AG08396 (cell line): ENCODE measurements around the gene NCKIPSD.
"Not testable (repeated sequence)": the region's sequence is repeated elsewhere in the genome, so short reads cannot be mapped to it uniquely, and the experiment has no call there.

Source experiments
- DNase-seq: peaks from one replicate; pipeline ENCODE4 v3.0.0; 2012; ENCODE audit warnings: low spot score, mixed read lengths

NCKIPSD gene

DNA sequence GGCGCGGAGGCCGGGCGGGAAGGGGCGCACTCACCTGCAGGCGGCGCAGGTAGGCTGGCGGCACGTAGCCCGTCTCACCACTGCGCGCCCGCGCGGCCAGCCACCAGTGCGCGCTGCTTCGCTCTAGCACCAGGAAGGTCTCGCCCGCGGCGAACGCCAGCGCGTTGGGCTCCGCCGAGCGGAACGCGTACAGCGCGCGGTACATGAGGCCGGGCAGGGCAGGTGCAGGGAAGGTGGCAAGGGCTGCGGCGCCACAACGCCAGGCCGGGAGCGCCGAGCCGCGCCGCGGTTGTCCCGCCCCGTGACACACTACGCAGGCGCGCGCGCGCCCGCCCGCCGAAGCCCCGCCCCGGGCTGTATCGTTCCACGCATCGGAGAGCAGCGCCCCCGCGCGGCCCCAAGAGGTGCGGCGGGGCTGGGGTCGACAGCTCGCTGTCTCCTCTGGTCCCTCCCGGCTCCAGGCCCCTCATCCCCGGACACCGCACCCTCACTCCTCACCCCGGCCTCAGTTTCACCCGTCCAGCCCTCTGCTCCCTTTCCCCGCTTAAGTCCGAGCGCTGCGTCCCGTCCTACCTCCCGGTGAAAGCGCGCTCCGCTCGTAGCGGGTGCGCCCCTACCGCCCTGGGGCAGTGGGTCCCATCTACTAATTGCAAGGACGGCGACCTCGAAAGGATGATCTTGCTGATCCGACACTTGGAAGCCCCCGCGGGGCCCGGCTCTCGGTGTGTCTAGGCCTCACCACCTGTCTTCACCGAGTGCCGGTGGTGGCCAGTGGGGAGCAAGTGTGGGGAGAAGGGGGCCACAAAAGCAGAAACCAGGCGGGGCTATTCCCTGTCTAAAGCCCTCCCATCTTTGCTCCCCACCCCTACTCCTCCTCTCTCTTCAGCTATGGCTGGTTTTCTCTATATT lies at the start of gene NCKIPSD:
Gene NCKIPSD, minus strand, starts transcription at position 313 of the 909 bp plus-strand sequence. Its CDS starts 108 bp downstream, at position 205.
- peak; percentile 97 for DNase-seq

DNA sequence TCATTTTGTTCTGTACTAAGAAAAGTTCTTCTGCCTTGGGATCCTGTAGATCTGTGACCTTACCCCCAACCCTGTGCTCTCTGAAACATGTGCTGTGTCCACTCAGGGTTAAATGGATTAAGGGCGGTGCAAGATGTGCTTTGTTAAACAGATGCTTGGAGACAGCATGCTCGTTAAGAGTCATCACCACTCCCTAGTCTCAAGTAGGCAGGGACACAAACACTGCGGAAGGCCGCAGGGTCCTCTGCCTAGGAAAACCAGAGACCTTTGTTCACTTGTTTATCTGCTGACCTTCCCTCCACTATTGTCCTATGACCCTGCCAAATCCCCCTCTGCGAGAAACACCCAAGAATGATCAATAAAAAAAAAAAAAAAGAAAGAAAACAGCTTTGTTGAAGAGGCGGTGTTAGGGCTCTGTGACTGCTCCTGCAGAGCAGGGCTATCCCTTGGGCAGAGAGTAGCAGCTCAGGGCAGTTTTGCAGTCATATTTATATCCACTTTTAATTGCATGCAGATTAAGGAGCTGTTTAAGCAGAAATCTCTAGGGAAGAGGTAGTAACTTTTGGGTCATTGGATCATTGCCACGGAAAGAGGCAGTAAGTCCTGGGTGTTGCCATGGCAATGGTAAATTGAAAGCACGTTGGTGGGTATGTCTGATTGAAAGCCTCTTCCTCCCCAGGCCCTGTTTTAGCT lies 49.5 kb upstream of the NCKIPSD start:
- DNase-seq = not testable (repeated sequence)

GRCh38 chr3:48734541-48734940 lies 48.8 kb upstream of the NCKIPSD start:
- DNase-seq = not testable (repeated sequence)

GRCh38 chr3:48733752-48734518 lies 48.2 kb upstream of the NCKIPSD start:
- DNase-seq = not testable (repeated sequence)

GRCh38 chr3:48727511-48727910 lies 41.8 kb upstream of the NCKIPSD start:
- DNase-seq = no peak

DNA sequence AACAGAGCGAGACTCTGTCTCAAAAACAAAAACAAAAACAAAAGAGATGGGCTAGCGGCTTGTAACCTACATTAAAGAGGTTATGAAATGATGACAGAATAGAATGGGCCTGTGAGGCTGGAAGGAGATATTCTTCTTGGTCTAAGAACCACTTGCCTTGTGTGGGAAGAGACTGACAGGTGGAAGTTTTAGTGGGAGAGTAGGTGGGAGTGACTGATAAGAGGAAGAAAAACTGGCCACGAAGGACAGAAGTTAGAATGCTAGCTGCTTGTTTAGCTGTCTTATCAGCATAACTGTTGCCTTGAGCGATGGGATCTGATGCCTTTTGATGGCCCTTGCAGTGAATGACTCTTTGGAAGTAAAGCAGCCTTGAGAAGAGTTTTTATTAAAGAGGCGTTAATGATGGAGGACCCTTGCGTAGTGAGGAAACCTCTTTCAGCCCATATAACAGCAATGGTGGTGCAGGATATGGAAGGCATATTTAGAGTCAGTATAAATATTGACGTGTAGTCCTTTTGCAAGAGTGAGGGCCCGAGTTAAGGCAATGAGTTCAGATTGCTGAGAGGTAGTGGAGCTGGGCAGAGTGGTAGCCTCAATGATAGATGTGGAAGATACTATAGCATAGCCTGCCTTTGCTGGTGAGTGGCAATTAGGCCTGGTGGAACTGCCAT lies 39.6 kb upstream of the NCKIPSD start:
- DNase-seq = not testable (repeated sequence)

GRCh38 chr3:48723725-48724124 lies 38.0 kb upstream of the NCKIPSD start:
- DNase-seq = no peak

- not testable (repeated sequence) for DNase-seq
Measured at GRCh38 chr3:48723293-48723692, 37.6 kb upstream of the NCKIPSD start.

DNA sequence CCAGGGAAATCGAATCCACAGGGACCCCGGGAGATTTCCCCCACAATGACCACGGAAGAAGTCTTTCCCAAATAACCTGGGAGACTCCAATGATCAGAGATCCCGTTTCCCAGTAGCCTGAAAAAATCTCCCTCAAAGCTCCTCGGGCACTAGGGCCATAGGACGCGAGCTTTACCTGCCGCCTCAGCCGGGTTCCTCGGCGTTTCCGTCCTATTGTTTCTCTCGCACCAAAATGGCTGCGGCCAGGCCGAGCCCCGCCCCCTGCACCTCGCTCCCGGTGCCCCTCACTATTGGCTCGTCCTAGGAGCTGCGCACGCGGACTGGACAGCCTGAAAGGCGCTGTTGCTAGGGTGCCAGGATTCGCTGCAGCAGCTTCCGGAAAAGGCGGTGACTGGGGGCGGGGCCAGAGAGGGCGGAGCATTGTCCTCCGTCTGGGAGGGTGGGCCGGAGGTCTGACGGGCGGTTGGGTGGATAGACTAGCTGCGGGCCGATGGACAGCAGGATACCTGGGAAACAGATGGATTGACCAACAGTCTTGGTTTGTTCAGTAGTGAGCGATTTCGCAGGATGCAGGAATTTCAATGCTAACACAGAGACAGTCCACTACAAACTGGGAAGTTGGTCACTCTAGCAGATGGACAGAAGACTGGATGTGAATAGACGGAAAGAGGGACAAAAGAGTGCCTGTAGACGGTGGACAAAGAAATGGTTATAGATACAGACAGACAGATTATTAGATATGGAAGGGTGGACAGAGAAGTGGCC lies 31.4 kb upstream of the NCKIPSD start, which contains the start of gene IP6K2:
Gene IP6K2, minus strand, starts transcription at position 240 of the 765 bp plus-strand sequence. CDS start 21,930 bp downstream, outside the sequence.
- DNase-seq = peak; percentile 96

GRCh38 chr3:48716508-48716981 lies 30.8 kb upstream of the NCKIPSD start:
- DNase-seq = no peak

DNA sequence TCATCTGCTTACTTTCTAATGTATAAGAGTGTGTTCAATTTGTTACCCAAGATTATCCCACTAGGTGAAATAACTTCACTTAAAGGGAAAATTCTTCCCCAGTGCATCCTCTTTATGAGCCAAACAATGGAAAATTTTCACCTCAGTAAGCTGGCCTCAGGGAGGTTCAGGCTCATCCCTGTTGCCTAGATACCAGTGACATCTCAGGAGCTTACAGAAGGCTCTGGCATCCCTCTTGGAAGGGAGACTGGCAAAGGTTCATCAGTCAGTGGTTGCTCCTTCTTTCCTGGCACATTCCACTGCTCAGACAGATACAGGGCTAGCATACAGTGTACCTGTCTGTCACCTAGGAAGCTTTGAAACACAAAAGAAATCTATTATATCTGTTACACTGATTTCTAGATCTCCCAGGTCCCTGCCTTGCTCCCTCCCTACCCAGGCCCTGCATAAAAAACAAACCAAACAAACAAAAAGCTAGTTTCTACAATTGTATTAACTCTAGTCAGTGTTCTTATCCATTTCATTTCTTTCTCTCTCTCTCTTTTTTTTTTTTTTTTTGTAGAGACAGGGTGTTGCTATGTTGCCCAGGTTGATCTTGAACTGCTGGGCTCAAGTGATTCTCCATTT lies 29.6 kb upstream of the NCKIPSD start:
- DNase-seq = no peak

- DNase-seq = no peak
Measured at GRCh38 chr3:48711727-48712126, 26.0 kb upstream of the NCKIPSD start.

DNA sequence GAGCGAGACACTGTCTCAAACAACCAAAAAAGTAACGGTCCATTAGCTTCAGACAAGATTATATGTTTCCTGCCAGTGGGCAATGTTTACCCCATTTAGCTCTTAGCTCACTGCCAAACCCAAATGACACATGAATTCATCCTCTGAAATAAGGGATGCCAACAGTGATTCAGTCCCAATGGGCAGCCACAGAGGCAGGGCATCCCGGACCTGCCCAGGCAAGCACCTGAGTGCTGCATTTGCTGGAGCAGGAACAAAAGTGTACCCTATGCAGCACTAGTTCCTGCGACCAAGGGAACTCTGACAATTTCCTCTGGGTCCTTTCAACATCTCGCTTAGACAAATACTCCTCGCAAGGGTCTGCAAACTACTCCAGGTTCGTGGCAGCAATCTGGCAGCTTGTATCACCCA lies 23.3 kb upstream of the NCKIPSD start:
- DNase-seq = no peak

GRCh38 chr3:48708481-48708889 lies 22.8 kb upstream of the NCKIPSD start:
- no peak for DNase-seq

- no peak for DNase-seq
Measured at GRCh38 chr3:48707157-48707556, 21.4 kb upstream of the NCKIPSD start.

DNA sequence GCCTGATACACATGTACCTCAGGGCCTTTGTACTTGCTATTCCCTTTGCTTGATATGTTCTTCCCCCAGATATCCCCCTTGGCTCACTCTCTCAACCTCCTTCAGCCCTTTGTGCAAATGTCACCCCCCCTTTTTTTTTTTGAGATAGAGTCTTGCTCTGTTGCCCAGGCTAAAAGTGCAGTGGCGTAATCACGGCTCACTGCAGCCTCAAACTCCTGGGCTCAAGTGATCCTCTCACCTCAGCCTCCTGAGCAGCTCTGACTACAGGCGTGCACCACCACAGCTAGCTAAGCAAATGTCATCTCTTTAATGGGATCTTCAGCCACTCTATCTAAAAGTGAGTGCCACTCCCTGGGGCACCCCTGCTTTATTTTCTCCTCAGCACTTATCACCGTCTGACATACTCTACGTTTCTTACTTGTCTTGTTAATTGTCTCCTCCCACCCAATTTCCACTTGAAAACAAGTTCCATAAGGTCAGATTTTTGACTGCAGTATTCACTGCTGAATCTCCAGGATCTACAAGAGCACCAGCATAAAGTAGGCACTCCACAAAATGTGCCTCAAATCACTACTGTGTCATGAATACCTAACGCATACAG lies 16.7 kb upstream of the NCKIPSD start:
- DNase-seq = no peak

DNA sequence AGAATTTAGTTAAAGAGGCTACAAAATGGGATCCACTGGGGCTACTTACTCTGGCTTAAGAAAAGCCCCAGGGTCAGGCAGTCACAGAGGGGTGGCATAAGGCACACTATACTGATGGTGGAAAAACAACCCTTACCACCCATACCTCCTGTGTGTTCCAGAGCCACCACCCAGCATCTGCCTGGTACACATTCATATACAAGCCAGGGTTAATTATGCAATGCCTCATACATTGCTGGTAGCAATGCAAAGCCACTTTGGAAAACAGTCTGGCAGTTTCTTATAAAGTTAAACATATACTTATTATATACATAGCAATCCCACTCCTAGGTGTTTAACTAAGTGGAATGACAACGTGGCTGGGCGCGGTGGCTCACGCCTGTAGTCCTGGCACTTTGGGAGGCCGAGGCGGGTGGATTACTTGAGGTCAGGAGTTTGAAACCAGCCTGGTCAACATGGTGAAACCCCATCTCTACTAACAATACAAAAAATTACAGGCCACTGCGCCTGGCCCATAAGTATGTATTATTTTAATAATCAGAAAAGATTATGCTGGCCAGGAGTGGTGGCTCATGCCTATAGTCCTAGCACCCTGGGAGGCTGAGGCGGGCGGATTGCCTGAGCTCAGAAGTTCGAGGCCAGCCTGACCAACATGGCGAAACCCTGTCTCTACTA lies 15.2 kb upstream of the NCKIPSD start:
- no peak for DNase-seq

DNA sequence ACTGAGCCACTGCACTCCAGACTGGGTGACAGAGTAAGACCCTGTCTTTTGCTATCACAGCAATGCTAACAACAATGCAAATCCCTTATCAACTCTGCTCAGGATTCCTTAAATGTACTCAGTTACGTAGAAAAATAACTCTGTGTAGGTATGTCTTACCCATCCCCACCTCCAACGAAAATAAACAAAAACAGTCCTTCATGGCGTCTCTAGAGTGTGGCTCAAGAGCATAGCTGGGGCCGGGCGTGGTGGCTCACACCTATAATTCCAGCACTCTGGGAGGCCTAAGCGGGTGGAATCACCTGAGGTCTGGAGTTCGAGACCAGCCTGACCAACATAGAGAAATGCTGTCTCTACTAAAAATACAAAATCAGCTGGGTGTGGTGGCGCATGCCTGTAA lies 13.2 kb upstream of the NCKIPSD start:
- DNase-seq = no peak

GRCh38 chr3:48697952-48698351 lies 12.2 kb upstream of the NCKIPSD start:
- DNase-seq = no peak
